Inferior parietal cortex (tissue), 1 donor: ENCODE results near the gene TMCC3.
"Not testable (repeated sequence)": the region's sequence is repeated elsewhere in the genome, so short reads cannot be mapped to it uniquely, and the experiment has no call there.

Source experiments
- DNase-seq: peaks from one replicate; pipeline ENCODE4 v3.0.0-alpha.2; 2016; ENCODE audit errors: extremely low spot score

Gene TMCC3

GRCh38 chr12:94634717-94635116 lies 15.6 kb downstream of the TMCC3 start:
- DNase-seq = no peak

GRCh38 chr12:94633401-94633800 lies 17.0 kb downstream of the TMCC3 start:
- no peak for DNase-seq

- no peak for DNase-seq
These were observed 19.3 kb downstream of the TMCC3 start for GRCh38 chr12:94631058-94631457.

- no peak for DNase-seq
These were observed 21.4 kb downstream of the TMCC3 start for GRCh38 chr12:94628819-94629472.

GRCh38 chr12:94628369-94628768 lies 22.0 kb downstream of the TMCC3 start:
- no peak for DNase-seq

GRCh38 chr12:94625531-94625930 lies 24.8 kb downstream of the TMCC3 start:
- DNase-seq = no peak

- no peak for DNase-seq
These were observed 27.0 kb downstream of the TMCC3 start for GRCh38 chr12:94623161-94623920.

- no peak for DNase-seq
These were observed 27.9 kb downstream of the TMCC3 start for GRCh38 chr12:94622475-94622874.

- no peak for DNase-seq
These were observed 28.5 kb downstream of the TMCC3 start for GRCh38 chr12:94621662-94622359.

GRCh38 chr12:94620621-94621020 lies 29.7 kb downstream of the TMCC3 start:
- no peak for DNase-seq

- DNase-seq = no peak
These were observed 31.2 kb downstream of the TMCC3 start for GRCh38 chr12:94618995-94619695.

GRCh38 chr12:94617101-94617500 lies 33.3 kb downstream of the TMCC3 start:
- DNase-seq = no peak

- DNase-seq = peak; percentile 81
These were observed 34.1 kb downstream of the TMCC3 start for GRCh38 chr12:94616203-94616729.

GRCh38 chr12:94615260-94616181 lies 34.8 kb downstream of the TMCC3 start:
- DNase-seq = peak; percentile 59

- no peak for DNase-seq
These were observed 36.1 kb downstream of the TMCC3 start for GRCh38 chr12:94614288-94614721.

- DNase-seq = no peak
These were observed 40.4 kb downstream of the TMCC3 start for GRCh38 chr12:94609917-94610443.

GRCh38 chr12:94606810-94607209 lies 43.5 kb downstream of the TMCC3 start:
- not testable (repeated sequence) for DNase-seq

- DNase-seq = no peak
These were observed 46.0 kb downstream of the TMCC3 start for GRCh38 chr12:94604366-94604698.

GRCh38 chr12:94603434-94604365 lies 46.7 kb downstream of the TMCC3 start:
- no peak for DNase-seq
